Stimulated activated CD4-positive, alpha-beta T cell treated with anti-CD3 and anti-CD28 coated beads, Interleukin-4, amount 100 ng/mL, for 24 hours (primary cell): ENCODE data around the gene ABCF3.
A peak's percentile ranks its signal among the peaks of the same experiment; 100 is the strongest.
"Not testable (repeated sequence)": the region's sequence is repeated elsewhere in the genome, so short reads cannot be mapped to it uniquely, and the experiment has no call there.

Source experiments
- DNase-seq: peaks from one replicate; pipeline ENCODE4 v3.0.0-alpha.2; 2020

Gene ABCF3, protein sequence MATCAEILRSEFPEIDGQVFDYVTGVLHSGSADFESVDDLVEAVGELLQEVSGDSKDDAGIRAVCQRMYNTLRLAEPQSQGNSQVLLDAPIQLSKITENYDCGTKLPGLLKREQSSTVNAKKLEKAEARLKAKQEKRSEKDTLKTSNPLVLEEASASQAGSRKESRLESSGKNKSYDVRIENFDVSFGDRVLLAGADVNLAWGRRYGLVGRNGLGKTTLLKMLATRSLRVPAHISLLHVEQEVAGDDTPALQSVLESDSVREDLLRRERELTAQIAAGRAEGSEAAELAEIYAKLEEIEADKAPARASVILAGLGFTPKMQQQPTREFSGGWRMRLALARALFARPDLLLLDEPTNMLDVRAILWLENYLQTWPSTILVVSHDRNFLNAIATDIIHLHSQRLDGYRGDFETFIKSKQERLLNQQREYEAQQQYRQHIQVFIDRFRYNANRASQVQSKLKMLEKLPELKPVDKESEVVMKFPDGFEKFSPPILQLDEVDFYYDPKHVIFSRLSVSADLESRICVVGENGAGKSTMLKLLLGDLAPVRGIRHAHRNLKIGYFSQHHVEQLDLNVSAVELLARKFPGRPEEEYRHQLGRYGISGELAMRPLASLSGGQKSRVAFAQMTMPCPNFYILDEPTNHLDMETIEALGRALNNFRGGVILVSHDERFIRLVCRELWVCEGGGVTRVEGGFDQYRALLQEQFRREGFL

DNA sequence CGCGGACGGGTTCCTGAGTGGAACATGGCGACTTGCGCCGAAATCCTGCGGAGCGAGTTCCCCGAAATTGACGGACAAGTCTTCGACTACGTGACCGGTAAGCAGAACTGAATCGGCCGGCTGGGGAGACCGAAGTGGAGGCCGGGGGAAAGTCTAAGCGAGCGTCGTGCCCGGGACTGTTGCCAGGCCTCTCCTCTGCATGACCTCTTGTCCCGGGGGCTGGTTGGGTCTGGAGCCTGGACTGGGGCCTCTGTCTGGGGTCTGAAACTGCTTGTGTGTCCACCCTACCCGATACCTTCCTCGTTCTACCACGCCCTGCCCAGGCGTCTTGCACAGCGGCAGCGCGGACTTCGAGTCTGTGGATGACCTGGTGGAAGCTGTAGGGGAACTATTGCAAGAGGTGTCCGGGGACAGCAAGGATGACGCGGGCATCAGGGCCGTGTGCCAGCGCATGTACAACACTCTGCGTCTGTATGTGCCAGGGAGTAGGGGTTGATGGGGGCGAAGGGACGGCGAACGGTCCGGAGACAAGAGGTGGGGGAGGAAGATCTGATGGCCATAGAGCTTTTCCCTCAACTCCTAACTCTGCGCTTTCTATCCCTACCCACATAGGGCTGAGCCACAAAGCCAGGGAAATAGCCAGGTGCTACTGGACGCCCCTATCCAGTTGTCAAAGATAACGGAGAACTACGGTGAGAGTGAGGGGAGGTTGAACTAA, at the start of gene ABCF3:
ABCF3 (plus strand) TSS at position 16 of the 718 bp plus-strand sequence; CDS start at position 25, 9 bp downstream.
- no peak for DNase-seq

DNA sequence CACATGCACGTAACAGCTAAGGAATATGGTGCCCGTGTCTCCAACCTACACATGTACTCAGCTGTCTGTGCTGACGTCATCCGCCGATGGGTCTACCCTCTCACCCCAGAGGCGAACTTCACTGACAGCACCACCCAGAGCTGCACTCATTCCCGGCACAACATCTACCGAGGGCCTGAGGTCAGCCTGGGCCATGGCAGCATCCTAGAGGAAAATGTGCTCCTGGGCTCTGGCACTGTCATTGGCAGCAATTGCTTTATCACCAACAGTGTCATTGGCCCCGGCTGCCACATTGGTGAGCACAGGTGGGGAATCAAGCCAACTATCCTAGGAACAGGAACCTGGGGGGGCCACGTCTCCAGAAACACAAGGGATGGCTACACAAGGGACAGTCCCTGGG, 45.6 kb upstream of the ABCF3 start:
- DNase-seq, result no peak

DNA sequence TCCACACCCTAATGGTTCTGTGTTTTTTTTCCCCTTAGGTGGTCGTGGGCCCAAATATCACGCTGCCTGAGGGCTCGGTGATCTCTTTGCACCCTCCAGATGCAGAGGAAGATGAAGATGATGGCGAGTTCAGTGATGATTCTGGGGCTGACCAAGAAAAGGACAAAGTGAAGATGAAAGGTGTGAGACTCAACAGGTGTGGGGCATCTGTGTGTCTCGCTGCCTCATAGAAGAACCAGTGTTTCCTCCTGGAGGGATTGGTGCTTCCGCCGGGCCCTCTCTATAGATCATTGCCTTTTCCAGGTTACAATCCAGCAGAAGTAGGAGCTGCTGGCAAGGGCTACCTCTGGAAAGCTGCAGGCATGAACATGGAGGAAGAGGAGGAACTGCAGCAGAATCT, 43.8 kb upstream of the ABCF3 start:
- no peak for DNase-seq

DNA sequence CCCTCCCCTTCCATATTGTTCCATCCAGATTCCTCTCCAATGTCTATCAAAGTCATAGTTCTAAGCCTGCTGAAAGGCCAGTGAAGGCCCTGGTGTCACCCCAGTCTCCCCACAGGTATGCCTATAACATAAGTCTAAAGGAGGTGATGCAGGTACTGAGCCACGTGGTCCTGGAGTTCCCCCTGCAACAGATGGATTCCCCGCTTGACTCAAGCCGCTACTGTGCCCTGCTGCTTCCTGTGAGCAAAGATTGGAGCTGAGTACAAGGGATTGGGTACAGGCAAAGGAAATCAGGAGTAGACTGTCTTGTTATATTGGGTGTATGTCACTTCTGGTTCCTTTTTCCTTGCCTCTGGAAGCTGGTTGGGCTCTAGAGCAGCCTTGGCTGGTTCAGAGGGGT, 42.7 kb upstream of the ABCF3 start:
- no peak for DNase-seq

DNA sequence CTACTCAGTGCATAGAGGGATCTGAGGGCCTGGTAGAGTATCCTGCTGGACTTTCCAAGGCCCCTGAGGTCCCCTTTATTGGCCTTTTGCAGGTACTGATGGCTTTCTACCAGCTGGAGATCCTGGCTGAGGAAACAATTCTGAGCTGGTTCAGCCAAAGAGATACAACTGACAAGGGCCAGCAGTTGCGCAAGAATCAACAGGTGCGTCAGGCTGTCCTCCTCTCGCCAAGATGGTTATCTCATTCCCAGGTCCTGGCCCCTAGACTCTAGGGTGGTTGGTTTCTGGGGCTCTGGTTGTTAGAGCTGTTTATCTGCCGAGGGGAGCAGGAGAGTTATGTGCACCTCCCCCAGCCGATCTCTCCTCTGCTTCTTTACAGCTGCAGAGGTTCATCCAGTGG, 41.5 kb upstream of the ABCF3 start:
- DNase-seq, result no peak

DNA sequence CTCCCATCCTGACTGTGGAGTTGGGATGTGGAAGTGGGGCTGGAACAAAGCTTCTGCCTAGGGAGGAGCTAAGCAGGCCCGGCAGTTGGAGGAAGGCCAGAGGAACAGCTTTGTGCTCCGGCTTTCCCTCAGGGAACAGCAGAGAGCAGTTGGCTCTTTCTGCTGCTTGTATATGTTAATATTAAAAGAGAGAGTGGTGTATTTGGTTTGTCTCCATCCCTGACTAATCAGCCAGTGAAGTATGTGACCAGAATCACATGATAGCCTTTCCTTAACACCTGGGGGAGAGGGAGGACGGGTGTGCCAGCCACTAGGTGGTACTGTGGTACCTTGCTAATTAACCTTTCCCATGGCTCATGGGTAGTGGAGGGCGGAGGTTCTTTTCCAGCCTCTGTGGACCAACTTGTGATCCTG, 40.9 kb upstream of the ABCF3 start:
- DNase-seq, result peak; percentile 26

DNA sequence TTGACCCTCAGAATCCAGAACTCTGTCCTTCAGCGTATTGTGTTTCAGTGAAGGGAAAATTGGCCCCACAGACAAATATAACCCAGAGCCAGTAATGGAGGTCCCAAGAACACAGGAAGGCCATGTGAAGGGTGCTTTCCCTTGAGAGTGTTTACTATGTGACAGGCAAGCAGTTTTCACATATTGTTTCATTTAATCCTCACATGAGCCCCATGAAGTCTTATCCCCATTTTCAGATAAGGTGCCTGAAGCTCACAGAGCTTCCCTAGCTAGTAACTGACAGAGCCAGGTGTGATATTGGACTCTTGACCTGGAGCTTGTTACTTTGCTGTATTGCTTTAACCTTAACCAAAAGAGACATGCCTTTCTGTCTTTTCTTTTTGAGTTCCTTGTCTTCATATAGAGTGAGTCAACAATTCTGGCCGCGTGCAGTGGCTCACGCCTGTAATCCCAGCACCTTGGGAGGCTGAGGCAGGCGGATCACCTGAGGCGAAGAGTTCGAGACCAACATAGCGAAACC, 40.2 kb upstream of the ABCF3 start:
- no peak for DNase-seq

DNA sequence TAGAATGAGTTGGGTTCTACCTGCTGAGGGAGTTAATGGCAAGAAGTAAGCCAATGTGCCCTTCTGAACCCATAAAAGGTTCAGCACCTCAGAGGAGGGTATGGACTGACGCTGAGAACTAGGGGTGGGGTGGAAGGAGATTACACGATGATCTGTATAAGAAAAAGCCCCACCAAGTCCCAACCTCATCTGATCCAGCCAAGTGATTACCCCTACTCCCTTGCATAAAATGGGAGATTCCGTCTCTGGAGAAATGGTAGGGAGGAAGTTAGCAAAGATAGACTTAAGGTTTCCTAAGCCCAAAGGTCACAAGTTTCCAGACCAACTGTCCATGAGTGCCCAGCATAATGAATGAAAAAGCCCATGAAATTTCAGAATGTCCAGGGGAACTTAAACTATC, 37.9 kb upstream of the ABCF3 start:
- DNase-seq, result no peak

DNA sequence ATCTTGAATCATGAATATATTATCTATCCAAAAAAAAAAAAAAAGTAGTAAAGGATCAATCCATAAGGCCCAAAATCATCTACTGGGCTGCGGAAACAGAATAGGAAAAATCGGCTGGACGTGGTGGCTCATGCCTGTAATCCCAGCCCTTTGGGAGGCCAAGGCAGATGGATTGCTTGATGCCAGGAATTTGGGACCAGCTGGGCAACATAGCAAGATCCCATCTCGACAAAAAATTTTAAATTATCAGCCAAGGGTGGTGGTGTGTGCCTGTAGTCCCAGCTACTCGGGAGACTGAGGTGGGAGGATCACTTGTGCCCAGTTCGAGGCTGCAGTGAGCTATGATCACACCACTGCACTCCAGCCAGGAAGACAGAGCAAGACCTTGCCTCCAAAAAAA, 36.9 kb upstream of the ABCF3 start:
- no peak for DNase-seq

DNA sequence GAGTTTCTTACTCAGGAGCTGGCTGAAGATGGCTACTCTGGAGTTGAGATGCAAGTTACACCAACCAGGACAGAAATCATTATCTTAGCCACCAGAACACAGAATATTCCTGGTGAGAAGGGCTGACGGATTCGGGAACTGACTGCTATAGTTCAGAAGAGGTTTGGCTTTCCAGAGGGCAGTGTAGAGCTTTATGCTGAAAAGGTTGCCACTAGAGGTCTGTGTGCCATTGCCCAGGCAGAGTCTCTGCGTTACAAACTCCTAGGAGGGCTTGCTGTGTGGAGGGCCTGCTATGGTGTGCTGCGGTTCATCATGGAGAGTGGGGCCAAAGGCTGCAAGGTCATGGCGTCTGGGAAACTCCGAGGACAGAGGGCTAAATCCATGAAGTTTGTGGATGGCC, 36.2 kb upstream of the ABCF3 start:
- not testable (repeated sequence) for DNase-seq

DNA sequence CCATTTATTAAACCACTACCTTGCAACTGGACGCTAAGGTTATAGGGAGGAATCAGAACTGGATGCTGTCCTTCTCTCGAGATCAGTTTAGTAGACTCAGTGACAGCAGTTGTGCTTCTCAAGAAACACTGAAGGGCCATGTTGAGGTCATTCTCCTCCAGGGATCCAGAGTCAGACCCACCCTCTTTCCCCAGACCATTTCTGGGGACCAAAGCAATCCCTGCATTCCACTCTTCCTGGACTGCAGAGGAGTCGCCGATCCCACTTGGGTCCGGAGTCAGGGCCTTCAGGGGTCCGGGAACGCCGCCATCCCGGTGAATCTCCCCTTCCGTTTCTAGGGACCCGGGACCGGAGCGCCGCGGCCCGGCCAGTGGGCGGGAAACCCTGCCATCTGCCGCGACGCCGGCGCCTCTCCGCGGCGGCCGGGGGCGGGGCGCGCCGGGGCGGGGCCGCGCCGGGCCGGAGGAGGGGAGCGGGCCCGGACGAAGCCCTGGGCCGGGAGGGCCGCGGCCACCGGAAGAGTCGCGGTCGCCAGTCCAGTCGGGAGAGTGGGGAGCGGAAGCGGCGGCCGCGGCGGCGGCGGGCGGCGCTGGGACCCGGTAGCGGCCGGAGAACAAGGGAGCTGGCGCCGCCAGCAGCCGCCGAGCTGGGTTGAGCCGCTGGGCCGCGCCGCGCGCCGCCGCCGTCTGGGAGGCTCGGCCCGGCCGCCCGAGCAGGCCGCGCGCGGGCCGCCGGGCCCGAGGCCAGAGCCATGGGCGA, 30.9 kb upstream of the ABCF3 start, which contains the start of gene DVL3:
DVL3 (plus strand) TSS at position 493 of the 759 bp plus-strand sequence; CDS start at position 752, 259 bp downstream.
- peak; percentile 31 for DNase-seq

DNA sequence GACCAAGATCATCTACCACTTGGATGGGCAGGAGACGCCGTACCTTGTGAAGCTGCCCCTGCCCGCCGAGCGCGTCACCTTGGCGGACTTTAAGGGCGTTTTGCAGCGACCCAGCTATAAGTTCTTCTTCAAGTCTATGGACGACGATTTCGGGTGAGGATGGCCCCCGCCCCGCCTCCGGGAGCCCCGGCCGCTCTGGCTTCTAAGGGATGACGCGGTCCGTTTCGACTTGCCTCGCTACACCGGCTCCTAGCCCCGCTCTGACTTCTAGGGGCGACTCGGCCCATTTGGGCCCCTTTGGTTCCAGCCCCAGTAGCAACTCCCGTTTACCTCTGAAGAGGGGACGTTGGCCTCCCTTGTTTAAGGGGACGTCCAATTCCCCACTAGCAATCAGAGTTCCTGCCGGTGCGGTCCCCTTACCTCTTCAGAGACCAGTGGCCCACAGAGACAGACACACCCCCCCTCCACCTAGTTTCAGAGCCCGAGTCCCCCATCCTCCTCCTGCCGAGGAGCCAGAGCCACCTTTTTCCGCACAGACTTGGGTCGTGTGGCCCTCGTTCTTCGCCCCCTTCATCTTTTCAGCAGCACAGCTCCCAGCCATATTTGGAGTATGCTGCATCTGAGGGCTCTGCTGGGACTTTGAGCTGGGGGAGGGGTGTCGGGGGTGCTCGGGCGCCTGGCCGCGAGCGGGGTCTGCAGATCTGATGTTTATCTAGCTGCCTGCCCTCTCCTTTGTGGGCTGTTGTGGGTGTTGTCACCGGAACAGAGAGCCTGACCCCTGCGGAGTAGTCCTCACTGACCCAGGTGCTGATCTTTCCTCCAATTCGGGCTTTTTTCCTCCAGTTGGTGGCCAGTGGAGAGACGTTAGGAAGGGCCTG, 30.1 kb upstream of the ABCF3 start:
- peak; percentile 59 for DNase-seq

DNA sequence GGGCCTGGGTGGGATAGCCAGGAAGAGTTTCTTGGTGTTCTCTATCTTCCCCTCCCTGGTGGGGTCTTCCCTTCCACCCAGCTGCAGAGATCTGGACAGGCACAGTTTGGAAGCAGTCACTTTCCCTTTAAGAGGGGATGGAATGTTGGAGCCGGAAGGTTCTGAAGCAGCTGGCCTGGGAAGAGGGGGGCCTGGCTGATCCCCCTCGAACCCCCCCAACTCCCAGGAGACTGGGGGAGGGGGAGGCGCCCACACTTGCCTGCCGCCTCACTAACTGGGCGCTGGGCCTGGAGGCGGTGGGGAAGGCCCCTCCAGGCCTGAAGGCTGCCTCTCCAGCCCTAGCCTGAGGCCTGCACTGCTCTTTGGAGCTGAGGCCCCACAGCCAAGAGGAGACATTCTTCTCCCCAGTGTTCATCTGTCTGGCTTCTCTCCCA, 29.5 kb upstream of the ABCF3 start:
- DNase-seq, result no peak

DNA sequence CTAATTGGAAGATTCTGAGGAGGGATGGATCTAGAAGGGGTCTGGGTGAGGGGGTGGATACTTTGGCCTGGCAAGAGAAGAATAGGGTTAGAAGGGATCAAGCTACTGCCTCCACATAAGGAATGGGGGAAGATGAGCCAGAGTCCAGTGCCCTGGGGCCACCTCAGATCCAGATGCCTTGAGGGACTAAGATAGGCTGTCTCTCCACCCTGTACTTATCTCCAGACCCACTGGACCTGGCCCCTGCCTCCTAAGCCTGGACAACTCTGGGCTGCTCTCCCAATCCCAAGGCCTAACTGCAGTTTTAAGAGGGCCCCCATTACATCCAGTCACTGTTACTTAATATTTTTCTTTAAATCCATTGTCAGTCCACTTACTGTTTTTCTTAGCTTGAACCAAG, 28.8 kb upstream of the ABCF3 start:
- DNase-seq, result no peak

DNA sequence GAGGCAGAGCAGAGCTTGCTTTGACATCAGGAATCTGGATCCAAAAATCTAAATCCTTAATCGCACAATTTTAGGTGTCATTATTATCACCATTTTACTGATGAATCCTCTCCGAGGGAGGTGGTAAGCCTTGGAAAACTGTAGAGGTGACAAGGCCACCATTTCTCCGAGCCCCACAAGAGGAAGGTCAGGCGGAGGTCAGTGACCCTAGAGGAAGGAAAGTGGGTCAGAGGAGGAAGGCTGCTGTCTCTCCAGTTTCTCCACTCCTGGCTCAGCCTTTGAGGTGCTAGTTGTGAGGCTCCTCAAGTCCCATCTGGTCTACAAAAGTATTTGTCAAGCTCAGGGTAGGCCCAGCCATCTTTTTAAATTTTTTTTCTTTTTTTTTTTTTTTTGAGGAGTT, 27.6 kb upstream of the ABCF3 start:
- DNase-seq, result no peak

DNA sequence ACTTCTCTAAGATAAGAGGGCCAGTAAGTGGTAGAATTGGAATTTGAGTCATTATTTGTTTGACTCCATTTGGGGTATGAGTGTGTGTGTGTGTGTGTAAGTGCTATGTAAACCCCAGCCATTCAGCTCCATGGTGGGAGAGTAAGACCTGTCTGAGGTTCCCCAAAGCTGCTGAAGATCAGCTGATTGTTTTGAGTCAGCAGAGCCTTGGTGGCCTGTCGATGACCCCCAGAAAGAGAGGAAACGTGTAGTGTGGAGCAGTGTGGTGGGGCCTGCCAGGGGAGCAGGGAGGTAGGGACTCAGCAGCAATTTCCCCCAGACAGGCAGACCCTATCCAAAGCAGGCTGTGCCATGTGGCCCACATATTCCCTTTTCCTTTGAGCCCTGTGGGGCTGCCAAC, 25.5 kb upstream of the ABCF3 start:
- DNase-seq, result no peak

DNA sequence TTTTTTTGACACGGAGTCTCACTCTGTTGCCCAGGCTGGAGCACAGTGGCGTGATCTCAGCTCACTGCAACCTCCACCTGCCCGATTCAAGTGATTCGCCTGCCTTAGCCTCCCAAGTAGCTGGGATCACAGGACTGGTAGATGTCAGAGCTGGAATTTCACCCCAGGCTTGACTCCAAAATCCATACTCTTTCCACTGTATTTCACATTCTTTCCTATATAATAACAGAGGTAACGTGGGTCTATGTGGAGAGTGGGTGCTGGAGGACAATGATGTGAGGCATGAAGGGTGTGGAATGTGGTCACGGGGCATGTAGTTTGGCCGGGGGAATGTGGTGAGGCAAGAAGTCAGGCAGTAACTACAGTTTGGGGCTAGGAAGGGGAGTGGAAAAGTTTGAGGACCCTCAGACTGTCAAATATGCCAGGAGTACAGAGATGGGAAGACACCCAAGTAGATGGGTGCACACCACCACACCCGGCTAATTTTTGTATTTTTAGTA, 23.4 kb upstream of the ABCF3 start:
- DNase-seq, result not testable (repeated sequence)

DNA sequence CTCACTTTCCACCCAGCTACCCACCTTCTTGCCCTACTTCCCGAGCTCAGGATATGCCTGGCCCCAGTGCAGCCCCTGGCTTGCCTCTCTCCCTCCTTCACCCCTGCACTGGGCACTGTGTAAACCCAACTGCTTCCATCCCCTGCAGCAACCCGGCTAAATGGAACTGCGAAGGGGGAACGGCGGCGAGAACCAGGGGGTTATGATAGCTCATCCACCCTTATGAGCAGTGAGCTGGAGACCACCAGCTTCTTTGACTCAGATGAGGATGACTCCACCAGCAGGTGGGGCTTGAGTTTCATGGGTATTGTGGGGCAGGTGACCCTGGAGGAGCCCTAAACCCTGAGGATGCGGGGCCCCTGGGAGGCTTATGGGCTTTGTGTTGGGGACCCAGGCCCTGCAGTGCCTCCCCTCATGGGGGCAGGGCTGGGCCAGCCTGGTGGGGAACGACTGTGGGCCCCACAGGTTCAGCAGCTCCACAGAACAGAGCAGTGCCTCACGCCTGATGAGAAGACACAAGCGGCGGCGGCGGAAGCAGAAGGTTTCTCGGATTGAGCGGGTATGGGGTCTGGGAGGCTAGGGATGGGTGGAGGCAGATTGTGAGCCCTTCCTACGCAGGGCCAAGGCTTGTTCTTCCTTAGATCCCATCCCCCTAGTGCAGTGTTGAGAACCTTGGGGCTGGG, 21.2 kb upstream of the ABCF3 start:
- DNase-seq, result no peak

DNA sequence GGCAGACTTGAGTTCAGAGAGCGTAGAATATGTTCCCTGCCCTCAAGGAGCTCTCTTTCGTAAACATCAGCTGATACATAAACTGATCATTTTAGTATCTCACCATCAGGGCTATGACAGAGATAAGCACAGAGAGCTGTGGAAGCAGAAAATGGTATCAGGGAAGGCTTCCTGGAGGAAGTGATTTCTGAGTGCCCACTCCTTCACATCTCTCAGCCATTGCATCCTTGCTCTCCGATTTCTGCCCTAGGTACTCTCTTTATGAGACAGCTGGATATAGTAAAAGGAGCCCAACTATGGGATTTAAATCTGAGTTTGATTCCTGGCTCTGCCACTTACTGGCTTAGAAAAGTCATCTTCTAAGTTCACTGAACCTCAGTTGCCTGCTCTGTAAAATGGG, 20.5 kb upstream of the ABCF3 start:
- DNase-seq, result no peak

DNA sequence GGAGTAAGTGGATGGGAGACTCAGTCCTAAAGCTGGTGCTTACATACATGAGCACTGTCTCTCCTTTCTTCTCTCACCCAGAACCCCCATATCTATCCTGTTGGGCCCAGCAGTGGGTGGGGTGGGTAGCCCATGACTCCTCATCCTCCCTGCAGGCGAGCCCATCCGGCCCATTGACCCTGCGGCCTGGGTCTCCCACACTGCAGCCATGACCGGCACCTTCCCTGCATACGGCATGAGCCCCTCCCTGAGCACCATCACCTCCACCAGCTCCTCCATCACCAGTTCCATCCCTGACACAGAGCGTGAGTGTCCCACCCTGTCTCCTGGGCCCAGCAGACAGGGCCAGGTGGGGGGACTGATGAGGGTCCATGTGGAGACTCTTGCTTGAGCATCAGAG, 19.3 kb upstream of the ABCF3 start:
- DNase-seq, result no peak

DNA sequence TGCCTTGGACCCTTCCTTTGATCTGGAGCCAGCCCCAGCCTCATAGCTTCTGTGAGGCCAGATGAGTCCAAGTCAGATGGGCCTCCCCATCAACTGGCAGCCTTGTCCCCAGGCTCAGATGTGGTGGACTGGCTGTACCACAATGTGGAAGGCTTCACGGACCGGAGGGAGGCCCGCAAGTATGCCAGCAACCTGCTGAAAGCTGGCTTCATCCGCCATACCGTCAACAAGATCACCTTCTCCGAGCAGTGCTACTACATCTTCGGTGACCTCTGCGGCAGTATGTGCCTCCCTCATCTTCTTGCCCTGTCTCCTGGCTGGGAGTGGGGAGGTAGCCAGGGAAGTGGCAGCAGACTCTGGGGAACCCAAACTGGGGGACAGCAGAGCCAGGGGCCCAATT, 18.2 kb upstream of the ABCF3 start:
- DNase-seq, result no peak
